Retinal pigment epithelial cell (primary cell): Measurements from ENCODE around the gene IFI27.

Experiments
- DNase-seq: peaks from one replicate; pipeline ENCODE4 v3.0.0-alpha.2; 2010; ENCODE audit warnings: low read depth
- H3K4me3 ChIP-seq: 2 replicates; pipeline ENCODE4 v1.5.1; 2011; ENCODE audit warnings: mild to moderate bottlenecking, low read length, control low read depth, moderate library complexity
- TF ChIP-seq, protein P1 (sequence below): conservative IDR thresholded peaks from 2 replicates; pipeline ENCODE4 v1.5.1; 2011; ENCODE audit warnings: low read depth, low read length, control low read depth, inconsistent platforms

Gene IFI27

DNA sequence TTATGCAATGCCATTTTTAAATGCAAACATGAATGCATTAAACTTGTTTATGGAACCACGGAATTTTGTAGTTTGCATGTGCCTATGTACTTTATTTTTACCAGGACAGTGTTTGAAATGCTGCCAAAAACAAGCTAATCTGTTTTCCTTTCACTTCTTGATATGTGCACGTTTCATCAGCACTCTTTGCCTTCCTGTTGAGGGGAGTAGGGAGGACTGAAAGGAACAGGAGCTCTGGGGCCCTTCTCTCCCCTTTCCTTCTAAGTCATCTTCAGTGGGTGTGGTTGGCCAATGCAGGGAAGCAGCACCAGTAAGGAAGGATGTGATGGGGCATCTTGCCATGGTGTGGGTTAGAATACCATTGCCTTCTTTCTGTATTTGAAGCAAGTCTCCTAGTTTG is 51.4 kb downstream of the IFI27 start:
- no peak overlapping the region for H3K4me3 ChIP-seq
- peak; percentile 22 for DNase-seq
- TF ChIP-seq, protein P1, sequence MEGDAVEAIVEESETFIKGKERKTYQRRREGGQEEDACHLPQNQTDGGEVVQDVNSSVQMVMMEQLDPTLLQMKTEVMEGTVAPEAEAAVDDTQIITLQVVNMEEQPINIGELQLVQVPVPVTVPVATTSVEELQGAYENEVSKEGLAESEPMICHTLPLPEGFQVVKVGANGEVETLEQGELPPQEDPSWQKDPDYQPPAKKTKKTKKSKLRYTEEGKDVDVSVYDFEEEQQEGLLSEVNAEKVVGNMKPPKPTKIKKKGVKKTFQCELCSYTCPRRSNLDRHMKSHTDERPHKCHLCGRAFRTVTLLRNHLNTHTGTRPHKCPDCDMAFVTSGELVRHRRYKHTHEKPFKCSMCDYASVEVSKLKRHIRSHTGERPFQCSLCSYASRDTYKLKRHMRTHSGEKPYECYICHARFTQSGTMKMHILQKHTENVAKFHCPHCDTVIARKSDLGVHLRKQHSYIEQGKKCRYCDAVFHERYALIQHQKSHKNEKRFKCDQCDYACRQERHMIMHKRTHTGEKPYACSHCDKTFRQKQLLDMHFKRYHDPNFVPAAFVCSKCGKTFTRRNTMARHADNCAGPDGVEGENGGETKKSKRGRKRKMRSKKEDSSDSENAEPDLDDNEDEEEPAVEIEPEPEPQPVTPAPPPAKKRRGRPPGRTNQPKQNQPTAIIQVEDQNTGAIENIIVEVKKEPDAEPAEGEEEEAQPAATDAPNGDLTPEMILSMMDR: no peak

DNA sequence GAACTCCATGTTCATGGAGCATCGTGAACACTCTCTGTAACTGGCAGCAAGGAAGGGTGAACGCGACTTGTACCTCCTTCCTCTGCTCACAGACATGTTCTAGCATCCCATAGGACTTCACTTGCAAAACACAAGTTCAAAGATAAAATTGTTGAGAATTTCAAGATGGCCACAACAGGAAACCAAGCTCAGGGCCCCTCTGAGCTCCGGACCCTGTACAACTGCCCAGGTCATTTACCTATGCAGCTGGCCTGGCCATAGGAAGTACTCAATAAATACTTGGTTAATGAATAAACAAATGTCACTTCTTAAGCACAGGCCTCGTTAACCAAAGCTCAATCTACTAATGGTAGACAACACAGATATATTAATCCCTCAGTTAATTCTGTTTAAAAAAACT is 51.9 kb downstream of the IFI27 start:
- no peak for DNase-seq
- TF ChIP-seq, protein P1: no peak

DNA sequence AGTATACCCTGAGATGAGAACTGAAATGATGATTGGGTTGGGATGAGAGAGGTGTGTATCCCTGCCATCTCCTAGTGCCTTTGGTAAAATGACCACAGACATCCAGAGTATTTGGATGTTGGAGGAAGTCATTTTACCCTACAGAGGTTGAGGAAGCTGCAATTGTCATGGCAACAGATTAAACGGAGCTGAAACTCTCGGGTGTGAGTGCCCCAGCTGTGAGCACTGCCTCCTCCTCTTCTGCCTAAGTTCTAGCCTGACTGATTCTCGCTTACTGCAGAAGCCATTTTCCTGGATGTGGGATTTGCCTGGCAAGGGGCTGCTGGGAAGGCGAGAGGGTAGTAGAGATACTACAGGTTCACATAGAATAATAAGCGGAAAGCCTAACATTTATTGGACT is 53.3 kb downstream of the IFI27 start:
- no peak for DNase-seq
- H3K4me3 ChIP-seq: no peak overlapping the region

More for the DNA sequence above, 51.9 kb downstream of the IFI27 start:
- no peak overlapping the region for H3K4me3 ChIP-seq

DNA sequence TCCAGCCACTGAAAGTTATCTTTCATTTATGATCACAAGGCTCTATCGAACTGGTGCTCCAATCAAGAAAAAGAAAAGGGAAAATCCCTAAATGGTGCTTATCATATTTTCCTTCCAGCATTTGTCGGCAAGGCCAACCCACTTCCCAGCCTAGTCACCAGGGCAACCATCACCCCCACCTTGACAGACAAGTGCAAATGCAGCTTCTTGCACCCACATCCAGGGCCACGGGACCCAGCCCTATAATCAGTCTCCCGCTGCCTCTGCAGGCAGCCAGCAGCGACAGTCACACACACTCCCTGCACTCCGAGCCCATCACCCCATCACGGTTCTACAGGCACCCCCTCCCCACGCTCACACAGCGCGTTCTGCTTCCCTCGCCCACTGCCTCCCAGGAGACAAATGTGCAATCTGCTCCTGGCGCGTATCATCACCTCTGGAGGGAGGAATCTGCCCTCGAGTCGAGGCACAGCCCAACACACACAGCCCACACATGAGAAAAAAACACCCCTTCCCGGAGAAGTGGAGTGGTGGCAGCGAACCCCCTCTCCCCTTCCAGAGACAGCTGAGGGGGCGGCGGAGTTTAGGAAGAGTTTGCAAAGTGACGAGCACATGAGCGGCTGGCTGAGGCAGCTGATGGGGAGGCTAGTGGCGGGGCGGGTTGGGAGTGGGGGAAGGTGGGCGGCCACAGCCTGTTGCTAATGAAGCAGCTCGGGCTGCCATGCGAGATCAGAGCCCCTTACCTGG is 54.3 kb downstream of the IFI27 start:
- no peak overlapping the region for H3K4me3 ChIP-seq
- DNase-seq: no peak

More for the DNA sequence above, 53.3 kb downstream of the IFI27 start:
- TF ChIP-seq, protein P1: no peak

DNA sequence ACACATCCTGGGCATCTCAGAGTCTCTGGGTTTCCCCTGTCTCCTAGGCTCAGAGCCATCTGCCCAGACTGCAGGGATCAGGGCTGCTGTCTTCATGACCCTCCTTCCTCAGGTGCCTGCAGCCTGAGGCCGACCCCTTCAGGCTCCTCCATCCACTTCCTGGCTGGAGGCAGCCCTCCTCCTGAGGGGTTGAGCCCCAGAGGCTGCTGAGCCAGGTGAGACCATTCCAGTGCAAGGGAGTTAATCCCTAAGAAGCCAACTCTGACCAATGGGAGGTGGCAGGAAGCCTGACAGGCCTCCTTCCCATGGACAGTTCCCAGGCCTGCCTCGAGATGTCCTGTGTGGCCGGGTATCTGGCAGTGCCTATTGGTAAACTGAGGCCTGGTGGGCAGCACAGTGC is 55.2 kb downstream of the IFI27 start:
- H3K4me3 ChIP-seq: no peak overlapping the region
- TF ChIP-seq, protein P1: no peak
- no peak for DNase-seq

More for the DNA sequence above, 54.3 kb downstream of the IFI27 start:
- TF ChIP-seq, protein P1: no peak
